Measurements from ENCODE around the gene HOXC13.

HOXC13 gene

DNA sequence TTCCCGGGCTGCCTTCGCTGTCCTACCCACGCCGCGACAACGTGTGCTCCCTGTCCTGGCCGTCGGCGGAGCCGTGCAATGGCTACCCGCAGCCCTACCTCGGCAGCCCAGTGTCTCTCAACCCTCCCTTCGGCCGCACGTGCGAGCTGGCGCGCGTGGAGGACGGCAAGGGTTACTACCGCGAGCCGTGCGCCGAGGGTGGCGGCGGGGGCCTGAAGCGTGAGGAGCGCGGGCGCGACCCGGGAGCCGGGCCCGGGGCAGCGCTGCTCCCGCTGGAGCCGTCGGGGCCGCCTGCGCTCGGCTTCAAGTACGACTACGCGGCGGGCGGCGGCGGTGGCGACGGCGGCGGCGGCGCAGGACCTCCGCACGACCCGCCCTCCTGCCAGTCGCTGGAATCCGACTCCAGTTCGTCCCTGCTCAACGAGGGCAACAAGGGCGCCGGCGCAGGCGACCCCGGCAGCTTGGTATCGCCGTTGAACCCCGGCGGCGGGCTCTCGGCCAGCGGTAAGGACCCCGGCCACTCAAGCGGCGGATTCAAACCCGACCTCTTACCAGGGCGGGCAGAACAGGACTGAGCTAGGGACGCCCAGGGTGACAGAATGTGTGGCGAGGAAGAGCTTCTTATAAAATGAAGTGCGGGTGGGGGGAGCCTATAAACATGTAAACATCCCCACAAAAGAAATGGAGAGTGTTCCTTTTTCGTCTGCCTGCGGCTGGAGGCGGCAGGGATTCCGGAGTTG lies 16.6 kb downstream of the HOXC13 start:
- no peak for DNase-seq

- no peak for DNase-seq
Measured at GRCh38 chr12:53955776-53956250, 17.2 kb downstream of the HOXC13 start.

- DNase-seq, result no peak
Measured at GRCh38 chr12:53956251-53956887, 17.7 kb downstream of the HOXC13 start.

- DNase-seq, result no peak
Measured at GRCh38 chr12:53956914-53957536, 18.4 kb downstream of the HOXC13 start.

DNA sequence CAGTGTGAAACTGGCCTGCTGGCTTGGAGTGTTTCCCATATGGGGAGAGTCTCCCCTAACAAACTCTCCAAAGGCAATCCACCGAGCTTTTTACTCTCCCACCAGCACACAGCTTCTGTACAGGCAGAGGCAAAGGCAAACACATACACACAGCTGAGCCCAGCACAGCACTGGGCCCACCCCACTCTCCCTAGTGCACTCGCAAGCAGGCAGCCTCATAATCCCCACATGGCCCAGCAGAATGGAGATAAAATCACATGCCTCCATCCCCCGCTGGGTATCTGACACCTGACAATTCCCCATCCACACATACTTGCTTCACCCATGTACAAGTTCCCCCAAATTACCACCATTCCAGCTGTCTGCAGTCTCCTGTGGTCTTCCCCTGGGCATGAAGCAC lies 19.5 kb downstream of the HOXC13 start:
- DNase-seq, result no peak

- DNase-seq, result no peak
Measured at GRCh38 chr12:53959314-53959713, 20.7 kb downstream of the HOXC13 start.

- DNase-seq, result no peak
Measured at GRCh38 chr12:53960187-53961024, 21.8 kb downstream of the HOXC13 start.

GRCh38 chr12:53961025-53961761 lies 22.6 kb downstream of the HOXC13 start:
- no peak for DNase-seq

DNA sequence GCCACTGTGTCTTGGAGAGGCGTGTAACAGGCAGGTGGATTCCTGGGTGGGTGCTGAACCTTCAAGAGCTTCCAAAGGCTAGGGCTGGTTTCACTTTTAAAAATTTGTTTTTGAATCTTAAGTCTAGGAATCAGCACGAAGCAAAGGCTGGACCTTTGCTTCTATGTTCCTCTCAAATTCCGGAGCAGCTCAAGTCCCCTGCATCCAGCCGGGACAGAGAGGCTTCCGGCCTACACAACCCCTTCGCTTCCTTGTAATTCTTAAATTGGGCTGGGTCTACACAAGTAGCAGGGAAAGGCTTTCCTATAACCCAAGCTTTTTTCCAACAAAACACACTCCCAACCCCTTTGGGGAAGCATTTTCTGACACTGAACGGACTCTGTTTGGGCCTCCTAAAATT lies 24.4 kb downstream of the HOXC13 start:
- DNase-seq, result no peak

GRCh38 chr12:53963434-53964314 lies 25.0 kb downstream of the HOXC13 start:
- no peak for DNase-seq

DNA sequence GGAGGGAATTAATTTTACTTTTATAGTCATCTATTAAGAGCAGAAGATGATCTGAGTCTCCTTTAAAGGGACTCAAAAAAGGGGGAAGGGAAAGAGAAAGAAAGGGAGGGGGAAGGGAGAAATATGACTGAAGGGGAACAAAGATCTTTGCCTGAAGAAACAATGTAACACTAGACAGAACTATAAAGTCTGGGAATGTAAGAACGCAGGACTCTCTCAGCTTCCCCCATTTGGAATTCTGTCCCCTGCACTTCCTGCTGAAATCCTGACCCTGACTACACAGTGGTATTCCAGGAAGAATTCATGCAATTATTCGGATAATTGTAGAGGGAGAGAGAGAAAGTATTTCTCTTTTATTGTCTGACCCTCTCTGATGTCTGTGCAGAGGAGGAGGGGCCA lies 25.7 kb downstream of the HOXC13 start:
- no peak for DNase-seq

- no peak for DNase-seq
Measured at GRCh38 chr12:53965281-53966084, 26.9 kb downstream of the HOXC13 start.

DNA sequence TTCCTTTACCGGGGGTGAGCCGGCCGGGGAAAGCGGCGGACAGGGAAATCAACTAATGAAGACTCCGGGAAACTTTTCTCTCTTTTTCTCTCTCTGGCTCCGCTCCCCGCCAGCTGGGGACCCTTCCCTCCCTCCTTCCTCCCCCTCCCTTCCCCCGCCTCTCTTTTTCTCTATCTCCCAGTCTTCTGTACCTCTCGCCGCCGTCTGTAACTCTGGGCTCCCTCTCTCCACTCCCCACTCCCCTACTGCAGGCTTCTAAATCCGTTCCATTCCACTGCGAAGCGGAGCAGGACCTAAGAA lies 27.4 kb downstream of the HOXC13 start:
- no peak for DNase-seq

DNA sequence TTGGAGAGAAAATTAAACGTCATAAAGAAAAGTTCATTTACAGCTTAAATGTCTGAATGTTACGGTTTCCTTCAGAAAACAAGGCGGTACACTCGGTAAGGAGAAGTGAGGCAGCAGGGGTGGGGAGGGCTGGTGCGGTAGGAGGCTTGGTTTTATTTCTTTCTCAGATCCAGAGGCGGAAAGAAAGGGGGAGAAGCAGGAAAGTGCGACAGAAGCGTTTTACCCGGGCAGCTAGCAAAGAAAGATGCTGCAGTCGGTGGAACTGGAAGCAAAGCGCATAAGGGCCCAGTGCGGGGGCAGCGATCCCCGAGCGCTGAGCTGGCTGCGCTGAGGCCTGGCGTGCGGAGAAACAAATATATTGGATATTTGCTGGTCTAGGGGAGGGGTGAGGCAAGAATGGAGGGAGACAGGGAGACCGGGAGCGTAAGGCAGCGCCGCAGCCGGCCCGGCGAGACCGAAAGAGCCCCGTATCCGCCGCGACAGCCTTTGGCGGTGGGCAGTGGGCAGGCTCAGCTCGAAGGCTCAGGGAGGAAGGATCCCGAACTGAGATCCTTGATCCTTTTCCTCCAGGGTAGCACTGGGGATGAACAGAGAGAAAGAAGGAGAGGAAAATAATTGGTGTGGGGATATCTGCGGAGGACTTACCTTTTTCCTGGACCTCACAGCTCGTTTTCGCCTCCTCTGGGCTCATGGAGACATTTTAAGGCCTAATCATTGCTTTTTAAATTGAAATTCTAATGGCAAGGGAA lies 27.9 kb downstream of the HOXC13 start:
- DNase-seq, result no peak

DNA sequence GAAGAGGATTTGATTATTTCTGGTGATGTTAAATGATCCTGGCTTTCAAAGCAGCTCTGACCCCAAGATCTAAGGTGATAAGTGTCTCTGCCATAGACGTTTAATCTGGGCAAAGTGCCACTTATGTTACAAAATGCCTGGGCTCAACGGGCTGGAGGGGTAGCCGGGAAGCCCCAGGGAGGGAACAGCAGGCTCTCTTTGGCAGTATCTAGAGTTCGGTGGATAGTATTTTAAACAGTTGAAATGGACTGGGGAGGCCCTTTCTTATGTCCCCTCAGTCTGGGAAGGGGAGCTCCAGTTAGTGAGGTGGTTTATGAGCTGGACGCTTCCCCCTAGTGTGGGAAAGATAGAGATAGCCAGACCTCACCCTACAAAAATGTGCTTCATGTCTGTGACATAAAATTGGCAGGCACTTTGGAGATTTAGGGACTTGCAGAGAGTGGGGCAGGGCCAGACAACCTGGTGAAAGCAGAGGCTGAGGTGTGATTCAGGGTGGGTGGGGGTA lies 28.8 kb downstream of the HOXC13 start:
- no peak for DNase-seq

- DNase-seq, result no peak
Measured at GRCh38 chr12:53968214-53969127, 29.8 kb downstream of the HOXC13 start.

DNA sequence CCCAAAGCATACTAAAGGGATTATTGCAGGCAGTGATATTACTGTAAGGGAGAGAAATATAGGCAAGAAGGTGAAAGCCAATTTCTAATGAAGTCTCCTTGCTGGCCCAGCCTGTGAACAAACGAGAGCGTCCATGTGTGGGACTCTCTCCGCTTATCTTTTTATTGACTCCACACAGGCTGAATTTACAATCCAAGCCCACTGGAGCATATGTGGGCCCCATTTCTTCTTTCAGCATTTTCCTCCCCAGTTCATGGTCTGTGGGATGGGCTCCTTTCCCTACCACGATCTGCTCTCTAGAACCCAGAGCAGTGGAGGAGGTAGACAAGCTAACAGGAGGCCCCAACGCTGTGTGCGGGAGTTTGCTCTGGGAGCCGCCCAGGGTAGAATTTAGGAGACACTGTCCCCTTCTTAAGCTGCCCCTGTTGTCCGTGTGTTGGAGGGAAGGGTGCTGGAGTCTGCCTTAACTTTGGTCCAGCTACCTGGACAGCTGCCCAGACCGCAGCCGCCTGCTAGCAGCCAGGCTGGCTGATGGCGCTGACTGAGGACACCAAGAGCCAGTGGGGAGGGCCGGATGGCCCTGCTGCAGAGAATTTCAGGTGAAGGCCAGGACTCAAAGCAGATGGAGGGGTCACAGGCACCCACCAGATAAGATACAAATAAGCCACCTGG lies 31.1 kb downstream of the HOXC13 start:
- DNase-seq, result no peak

GRCh38 chr12:53970451-53970850 lies 31.8 kb downstream of the HOXC13 start:
- no peak for DNase-seq

All from right forelimb (tissue), 1 donor.